SK-N-SH treated with all-trans-retinoic acid at 6 μM for 48 hours (cell line): ENCODE data around the gene TMEM132D.

Source experiments
- ATAC-seq: fragments of 200-7000 bp; cut with Tn5 transposase; 3 replicates; pipeline ENCODE4 v1.9.1; 2020; ENCODE audit warnings: mild to moderate bottlenecking, moderate library complexity
- ARNTL ChIP-seq: fragments of 450-650 bp; formaldehyde crosslinking; IDR thresholded peaks from 2 replicates; pipeline ENCODE4 v1.5.0; 2020; ENCODE audit warnings: low read depth, mild to moderate bottlenecking, moderate library complexity, borderline replicate concordance
- BACH2 ChIP-seq: fragments of 250-450 bp; sonication (Bioruptor Pico); IDR thresholded peaks from 2 replicates; pipeline ENCODE4 v1.9.0; 2021; ENCODE audit warnings: mild to moderate bottlenecking, borderline replicate concordance
- CSDC2 ChIP-seq: fragments of 250-450 bp; sonication (Bioruptor Pico); IDR thresholded peaks from 2 replicates; pipeline ENCODE4 v1.5.0; 2020; ENCODE audit warnings: mild to moderate bottlenecking, moderate library complexity
- GLIS3 ChIP-seq: fragments of 250-450 bp; sonication (Bioruptor Pico); IDR thresholded peaks from 2 replicates; pipeline ENCODE4 v1.5.0; 2020; ENCODE audit warnings: mild to moderate bottlenecking, moderate library complexity
- ISL1 ChIP-seq: fragments of 250-450 bp; sonication (Bioruptor Pico); IDR thresholded peaks from 2 replicates; pipeline ENCODE4 v2.1.2; 2022; ENCODE audit warnings: mild to moderate bottlenecking, moderate library complexity
- PPARA ChIP-seq: fragments of 250-450 bp; sonication (Bioruptor Pico); IDR thresholded peaks from 2 replicates; pipeline ENCODE4 v1.5.0; 2020; ENCODE audit warnings: mild to moderate bottlenecking, borderline replicate concordance
- RARB ChIP-seq: fragments of 250-450 bp; sonication (Bioruptor Pico); IDR thresholded peaks from 2 replicates; pipeline ENCODE4 v1.8.0; 2021; ENCODE audit warnings: mild to moderate bottlenecking, moderate library complexity
- SNAI2 ChIP-seq: fragments of 250-450 bp; sonication (Bioruptor Pico); IDR thresholded peaks from 2 replicates; pipeline ENCODE4 v1.5.0; 2020; ENCODE audit warnings: mild to moderate bottlenecking, moderate library complexity
- TCF4 ChIP-seq: fragments of 250-450 bp; sonication (Bioruptor Pico); IDR thresholded peaks from 2 replicates; pipeline ENCODE4 v1.8.0; 2021; ENCODE audit warnings: mild to moderate bottlenecking, moderate library complexity, borderline replicate concordance
- TOX ChIP-seq: fragments of 250-450 bp; sonication (Bioruptor Pico); IDR thresholded peaks from 2 replicates; pipeline ENCODE4 v1.8.0; 2021; ENCODE audit warnings: mild to moderate bottlenecking, moderate library complexity, borderline replicate concordance
- ZC3H10 ChIP-seq: fragments of 250-450 bp; sonication (Bioruptor Pico); IDR thresholded peaks from 2 replicates; pipeline ENCODE4 v1.5.1; 2021; ENCODE audit warnings: mild to moderate bottlenecking, moderate library complexity
- ZFP3 ChIP-seq: fragments of 250-450 bp; sonication (Bioruptor Pico); IDR thresholded peaks from 2 replicates; pipeline ENCODE4 v1.5.0; 2020; ENCODE audit warnings: mild to moderate bottlenecking, moderate library complexity
- ZFP30 ChIP-seq: fragments of 450-650 bp; formaldehyde crosslinking; IDR thresholded peaks from 2 replicates; pipeline ENCODE4 v1.5.0; 2022; ENCODE audit warnings: mild to moderate bottlenecking, moderate library complexity
- ZNF565 ChIP-seq: fragments of 450-650 bp; formaldehyde crosslinking; conservative IDR thresholded peaks from 2 replicates; pipeline ENCODE4 v1.5.0; 2020; ENCODE audit warnings: low read depth, mild to moderate bottlenecking, moderate library complexity
- ZNF70 ChIP-seq: fragments of 450-650 bp; formaldehyde crosslinking; IDR thresholded peaks from 2 replicates; pipeline ENCODE4 v1.5.0; 2020; ENCODE audit warnings: mild to moderate bottlenecking, moderate library complexity
- ZNF8 ChIP-seq: fragments of 450-650 bp; formaldehyde crosslinking; IDR thresholded peaks from 2 replicates; pipeline ENCODE4 v1.5.0; 2020; ENCODE audit warnings: mild to moderate bottlenecking, moderate library complexity
- TF ChIP-seq, protein P1 (sequence below): fragments of 250-450 bp; sonication (Bioruptor Pico); IDR thresholded peaks from 2 replicates; pipeline ENCODE4 v1.8.0; 2020; ENCODE audit warnings: mild to moderate bottlenecking, moderate library complexity, borderline replicate concordance
- TF ChIP-seq, protein P2 (sequence below): fragments of 250-450 bp; sonication (Bioruptor Pico); IDR thresholded peaks from 2 replicates; pipeline ENCODE4 v1.5.0; 2020; ENCODE audit warnings: mild to moderate bottlenecking, moderate library complexity
- TF ChIP-seq, protein P3 (sequence below): fragments of 250-450 bp; sonication (Bioruptor Pico); IDR thresholded peaks from 2 replicates; pipeline ENCODE4 v1.8.0; 2021; ENCODE audit warnings: low read depth, mild to moderate bottlenecking, moderate library complexity, borderline replicate concordance
- TF ChIP-seq, protein P4 (sequence below): fragments of 250-450 bp; sonication (Bioruptor Pico); IDR thresholded peaks from 2 replicates; pipeline ENCODE4 v1.5.1; 2021; ENCODE audit warnings: mild to moderate bottlenecking, moderate library complexity
- TF ChIP-seq, protein P5 (sequence below): fragments of 250-450 bp; sonication (Bioruptor Pico); IDR thresholded peaks from 2 replicates; pipeline ENCODE4 v1.5.1; 2020; ENCODE audit warnings: low read depth, mild to moderate bottlenecking, moderate library complexity

Gene TMEM132D

DNA sequence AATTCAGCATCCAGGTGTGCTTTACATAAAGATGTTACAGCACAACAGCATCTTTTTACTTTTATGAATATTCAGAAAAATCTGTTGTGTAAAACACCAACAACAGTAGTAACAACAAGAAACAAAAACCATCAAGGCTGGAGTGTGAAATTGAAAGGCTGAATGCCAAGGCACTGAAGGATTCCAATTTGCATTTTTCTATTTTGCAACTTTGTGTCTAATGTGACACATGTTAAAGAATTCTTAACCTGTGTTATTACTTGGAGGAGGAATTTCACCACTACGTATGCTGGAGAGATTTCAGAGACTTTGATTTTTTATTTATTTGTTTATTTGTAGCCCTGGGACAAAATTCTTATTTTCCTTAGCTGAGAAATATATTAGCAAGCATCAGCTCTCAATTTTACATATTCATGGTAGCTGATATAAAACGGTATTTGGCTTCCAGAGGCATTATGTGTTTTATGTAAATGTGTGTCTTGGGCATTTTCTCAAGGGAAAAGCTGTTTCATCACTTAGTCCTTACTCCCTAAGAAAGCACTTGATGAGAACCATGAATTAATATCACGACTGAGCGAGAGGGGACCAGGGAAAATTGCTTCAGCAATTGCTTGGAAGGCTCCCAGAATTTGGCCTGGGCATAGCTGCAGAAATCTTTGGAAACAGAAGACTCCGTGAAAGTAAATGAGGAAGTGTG is 475.4 kb downstream of the TMEM132D start:
- ATAC-seq, result no peak
- TF ChIP-seq ZFP3 (CRISPR knock-in tag) (no peak), ZNF70 (no peak), ARNTL (no peak), TOX (CRISPR knock-in tag) (no peak), PPARA (CRISPR knock-in tag) (no peak), ZNF565 (CRISPR knock-in tag) (no peak), SNAI2 (CRISPR knock-in tag) (no peak), ZFP30 (CRISPR knock-in tag) (no peak), BACH2 (CRISPR knock-in tag) (no peak), TCF4 (no peak), ISL1 (no peak), RARB (CRISPR knock-in tag) (no peak), ZC3H10 (CRISPR knock-in tag) (no peak), GLIS3 (CRISPR knock-in tag) (no peak), CSDC2 (CRISPR knock-in tag) (no peak), ZNF8 (CRISPR knock-in tag) (no peak)
- TF ChIP-seq, protein P1, sequence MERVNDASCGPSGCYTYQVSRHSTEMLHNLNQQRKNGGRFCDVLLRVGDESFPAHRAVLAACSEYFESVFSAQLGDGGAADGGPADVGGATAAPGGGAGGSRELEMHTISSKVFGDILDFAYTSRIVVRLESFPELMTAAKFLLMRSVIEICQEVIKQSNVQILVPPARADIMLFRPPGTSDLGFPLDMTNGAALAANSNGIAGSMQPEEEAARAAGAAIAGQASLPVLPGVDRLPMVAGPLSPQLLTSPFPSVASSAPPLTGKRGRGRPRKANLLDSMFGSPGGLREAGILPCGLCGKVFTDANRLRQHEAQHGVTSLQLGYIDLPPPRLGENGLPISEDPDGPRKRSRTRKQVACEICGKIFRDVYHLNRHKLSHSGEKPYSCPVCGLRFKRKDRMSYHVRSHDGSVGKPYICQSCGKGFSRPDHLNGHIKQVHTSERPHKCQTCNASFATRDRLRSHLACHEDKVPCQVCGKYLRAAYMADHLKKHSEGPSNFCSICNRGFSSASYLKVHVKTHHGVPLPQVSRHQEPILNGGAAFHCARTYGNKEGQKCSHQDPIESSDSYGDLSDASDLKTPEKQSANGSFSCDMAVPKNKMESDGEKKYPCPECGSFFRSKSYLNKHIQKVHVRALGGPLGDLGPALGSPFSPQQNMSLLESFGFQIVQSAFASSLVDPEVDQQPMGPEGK (CRISPR knock-in tag), result no peak
- TF ChIP-seq, protein P2, sequence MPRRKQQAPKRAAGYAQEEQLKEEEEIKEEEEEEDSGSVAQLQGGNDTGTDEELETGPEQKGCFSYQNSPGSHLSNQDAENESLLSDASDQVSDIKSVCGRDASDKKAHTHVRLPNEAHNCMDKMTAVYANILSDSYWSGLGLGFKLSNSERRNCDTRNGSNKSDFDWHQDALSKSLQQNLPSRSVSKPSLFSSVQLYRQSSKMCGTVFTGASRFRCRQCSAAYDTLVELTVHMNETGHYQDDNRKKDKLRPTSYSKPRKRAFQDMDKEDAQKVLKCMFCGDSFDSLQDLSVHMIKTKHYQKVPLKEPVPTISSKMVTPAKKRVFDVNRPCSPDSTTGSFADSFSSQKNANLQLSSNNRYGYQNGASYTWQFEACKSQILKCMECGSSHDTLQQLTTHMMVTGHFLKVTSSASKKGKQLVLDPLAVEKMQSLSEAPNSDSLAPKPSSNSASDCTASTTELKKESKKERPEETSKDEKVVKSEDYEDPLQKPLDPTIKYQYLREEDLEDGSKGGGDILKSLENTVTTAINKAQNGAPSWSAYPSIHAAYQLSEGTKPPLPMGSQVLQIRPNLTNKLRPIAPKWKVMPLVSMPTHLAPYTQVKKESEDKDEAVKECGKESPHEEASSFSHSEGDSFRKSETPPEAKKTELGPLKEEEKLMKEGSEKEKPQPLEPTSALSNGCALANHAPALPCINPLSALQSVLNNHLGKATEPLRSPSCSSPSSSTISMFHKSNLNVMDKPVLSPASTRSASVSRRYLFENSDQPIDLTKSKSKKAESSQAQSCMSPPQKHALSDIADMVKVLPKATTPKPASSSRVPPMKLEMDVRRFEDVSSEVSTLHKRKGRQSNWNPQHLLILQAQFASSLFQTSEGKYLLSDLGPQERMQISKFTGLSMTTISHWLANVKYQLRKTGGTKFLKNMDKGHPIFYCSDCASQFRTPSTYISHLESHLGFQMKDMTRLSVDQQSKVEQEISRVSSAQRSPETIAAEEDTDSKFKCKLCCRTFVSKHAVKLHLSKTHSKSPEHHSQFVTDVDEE, result no peak
- TF ChIP-seq, protein P3, sequence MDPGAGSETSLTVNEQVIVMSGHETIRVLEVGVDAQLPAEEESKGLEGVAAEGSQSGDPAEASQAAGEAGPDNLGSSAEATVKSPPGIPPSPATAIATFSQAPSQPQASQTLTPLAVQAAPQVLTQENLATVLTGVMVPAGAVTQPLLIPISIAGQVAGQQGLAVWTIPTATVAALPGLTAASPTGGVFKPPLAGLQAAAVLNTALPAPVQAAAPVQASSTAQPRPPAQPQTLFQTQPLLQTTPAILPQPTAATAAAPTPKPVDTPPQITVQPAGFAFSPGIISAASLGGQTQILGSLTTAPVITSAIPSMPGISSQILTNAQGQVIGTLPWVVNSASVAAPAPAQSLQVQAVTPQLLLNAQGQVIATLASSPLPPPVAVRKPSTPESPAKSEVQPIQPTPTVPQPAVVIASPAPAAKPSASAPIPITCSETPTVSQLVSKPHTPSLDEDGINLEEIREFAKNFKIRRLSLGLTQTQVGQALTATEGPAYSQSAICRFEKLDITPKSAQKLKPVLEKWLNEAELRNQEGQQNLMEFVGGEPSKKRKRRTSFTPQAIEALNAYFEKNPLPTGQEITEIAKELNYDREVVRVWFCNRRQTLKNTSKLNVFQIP (CRISPR knock-in tag), result no peak
- TF ChIP-seq, protein P4, sequence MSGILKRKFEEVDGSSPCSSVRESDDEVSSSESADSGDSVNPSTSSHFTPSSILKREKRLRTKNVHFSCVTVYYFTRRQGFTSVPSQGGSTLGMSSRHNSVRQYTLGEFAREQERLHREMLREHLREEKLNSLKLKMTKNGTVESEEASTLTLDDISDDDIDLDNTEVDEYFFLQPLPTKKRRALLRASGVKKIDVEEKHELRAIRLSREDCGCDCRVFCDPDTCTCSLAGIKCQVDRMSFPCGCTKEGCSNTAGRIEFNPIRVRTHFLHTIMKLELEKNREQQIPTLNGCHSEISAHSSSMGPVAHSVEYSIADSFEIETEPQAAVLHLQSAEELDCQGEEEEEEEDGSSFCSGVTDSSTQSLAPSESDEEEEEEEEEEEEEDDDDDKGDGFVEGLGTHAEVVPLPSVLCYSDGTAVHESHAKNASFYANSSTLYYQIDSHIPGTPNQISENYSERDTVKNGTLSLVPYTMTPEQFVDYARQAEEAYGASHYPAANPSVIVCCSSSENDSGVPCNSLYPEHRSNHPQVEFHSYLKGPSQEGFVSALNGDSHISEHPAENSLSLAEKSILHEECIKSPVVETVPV (CRISPR knock-in tag), result no peak

DNA sequence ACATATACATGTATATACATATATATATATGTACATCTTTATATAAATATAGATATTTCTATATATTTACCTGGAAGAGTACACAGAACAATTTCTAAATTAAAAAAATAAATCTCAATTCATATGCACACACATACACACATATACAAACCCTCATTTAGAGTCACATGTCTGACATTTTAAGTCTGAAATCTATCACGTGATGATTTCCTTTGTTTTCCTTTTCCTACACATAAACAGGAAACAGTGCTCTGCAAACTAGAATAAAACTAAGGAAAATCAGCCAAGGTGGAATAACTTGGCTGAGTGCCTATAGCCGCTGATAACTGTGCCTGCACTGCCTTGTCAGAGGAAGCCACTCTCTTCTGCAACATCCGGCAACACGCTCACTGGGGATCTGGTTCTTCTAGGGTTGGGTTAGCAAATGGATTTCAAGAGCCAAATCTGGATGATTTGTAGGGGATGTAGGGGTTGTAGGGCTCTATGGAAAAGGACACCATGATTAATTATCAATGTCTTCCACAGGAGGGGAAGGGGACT is 480.7 kb downstream of the TMEM132D start:
- TF ChIP-seq ZNF565 (CRISPR knock-in tag), result no peak
- no peak for TF ChIP-seq PPARA (CRISPR knock-in tag)
- TF ChIP-seq RARB (CRISPR knock-in tag), result no peak
- TF ChIP-seq BACH2 (CRISPR knock-in tag), result no peak
- TF ChIP-seq, protein P5, sequence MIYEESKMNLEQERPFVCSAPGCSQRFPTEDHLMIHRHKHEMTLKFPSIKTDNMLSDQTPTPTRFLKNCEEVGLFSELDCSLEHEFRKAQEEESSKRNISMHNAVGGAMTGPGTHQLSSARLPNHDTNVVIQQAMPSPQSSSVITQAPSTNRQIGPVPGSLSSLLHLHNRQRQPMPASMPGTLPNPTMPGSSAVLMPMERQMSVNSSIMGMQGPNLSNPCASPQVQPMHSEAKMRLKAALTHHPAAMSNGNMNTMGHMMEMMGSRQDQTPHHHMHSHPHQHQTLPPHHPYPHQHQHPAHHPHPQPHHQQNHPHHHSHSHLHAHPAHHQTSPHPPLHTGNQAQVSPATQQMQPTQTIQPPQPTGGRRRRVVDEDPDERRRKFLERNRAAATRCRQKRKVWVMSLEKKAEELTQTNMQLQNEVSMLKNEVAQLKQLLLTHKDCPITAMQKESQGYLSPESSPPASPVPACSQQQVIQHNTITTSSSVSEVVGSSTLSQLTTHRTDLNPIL, result no peak
- TF ChIP-seq ARNTL, result no peak
- TF ChIP-seq ZNF70, result no peak
- no peak for TF ChIP-seq ZNF8 (CRISPR knock-in tag)
- no peak for TF ChIP-seq TOX (CRISPR knock-in tag)
- TF ChIP-seq, protein P3 (CRISPR knock-in tag), result no peak
- TF ChIP-seq ZFP3 (CRISPR knock-in tag), result no peak
- no peak for TF ChIP-seq ZFP30 (CRISPR knock-in tag)
- no peak for TF ChIP-seq ZC3H10 (CRISPR knock-in tag)
- TF ChIP-seq, protein P4 (CRISPR knock-in tag), result no peak
- ATAC-seq, result no peak
